Measurements from ENCODE around the gene PITPNC1. TPM values are rescaled to one million over a fixed set of nuclear protein-coding genes. Genes with fewer than 3 reads are reported as not detected.
"Not testable (repeated sequence)": the region's sequence is repeated elsewhere in the genome, so short reads cannot be mapped to it uniquely, and the experiment has no call there.

PITPNC1 gene
- total RNA-seq, 1 donor from 2014 or later: 8.1 TPM

GRCh38 chr17:67649891-67650290, 272.8 kb downstream of the PITPNC1 start:
- intact Hi-C loops (cut with DNase I): no loop called here
- no peak for TF ChIP-seq POLR2A (IDR thresholded peaks at IDR 0.05)
- TF ChIP-seq POLR2AphosphoS5 (IDR thresholded peaks at IDR 0.05; ENCODE audit: insufficient read depth in 1 of 2, low read depth in 1 of 2): no peak
- no peak for TF ChIP-seq CTCF (IDR thresholded peaks at IDR 0.05)
- H3K27ac ChIP-seq: no peak overlapping the region

GRCh38 chr17:67651218-67651579, 274.1 kb downstream of the PITPNC1 start:
- DNase-seq (ENCODE audit: extremely low spot score in 2 of 2); H3K4me3 ChIP-seq; H3K36me3 ChIP-seq; H3K9me3 ChIP-seq; intact Hi-C loops (cut with DNase I); H3K27me3 ChIP-seq; H3K27ac ChIP-seq: not testable (repeated sequence)
- peaks cover 12% of the 10 kb centered on the region for H3K4me1 ChIP-seq

More at GRCh38 chr17:67649891-67650290, 272.8 kb downstream of the PITPNC1 start:
- no peak for DNase-seq (ENCODE audit: extremely low spot score in 2 of 2)
- Histone ChIP-seq H3K36me3 (no peaks in the 10 kb centered on the region), H3K4me1 (peaks cover 12% of the 10 kb centered on the region), H3K4me3 (no peak overlapping the region), H3K27me3 (no peaks in the 10 kb centered on the region), H3K9me3 (no peaks in the 10 kb centered on the region)

DNA sequence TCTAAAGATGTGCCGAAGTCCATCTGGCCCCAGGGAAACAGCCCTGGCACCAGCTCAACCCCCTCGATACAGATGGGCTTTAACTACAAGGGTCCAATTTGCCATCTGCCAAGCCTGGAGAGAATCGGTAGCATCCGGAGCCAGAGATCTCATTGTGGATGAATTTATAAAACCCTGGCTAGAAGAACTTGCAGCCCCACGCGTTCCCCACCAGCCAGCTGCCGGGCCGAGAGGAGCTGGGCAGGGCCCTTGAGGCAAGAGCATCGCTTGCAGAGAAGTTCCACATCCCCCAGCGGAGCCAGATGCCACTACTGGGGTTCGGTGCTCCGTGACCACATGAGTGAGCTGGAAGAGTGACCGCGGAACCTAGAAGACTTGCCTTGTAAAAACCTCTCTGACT, 275.4 kb downstream of the PITPNC1 start:
- TF ChIP-seq CTCF (IDR thresholded peaks at IDR 0.05) (no peak), POLR2AphosphoS5 (IDR thresholded peaks at IDR 0.05; ENCODE audit: insufficient read depth in 1 of 2, low read depth in 1 of 2) (no peak), POLR2A (IDR thresholded peaks at IDR 0.05) (no peak)
- intact Hi-C loops (cut with DNase I): no loop called here
- H3K36me3 ChIP-seq: no peaks in the 10 kb centered on the region

DNA sequence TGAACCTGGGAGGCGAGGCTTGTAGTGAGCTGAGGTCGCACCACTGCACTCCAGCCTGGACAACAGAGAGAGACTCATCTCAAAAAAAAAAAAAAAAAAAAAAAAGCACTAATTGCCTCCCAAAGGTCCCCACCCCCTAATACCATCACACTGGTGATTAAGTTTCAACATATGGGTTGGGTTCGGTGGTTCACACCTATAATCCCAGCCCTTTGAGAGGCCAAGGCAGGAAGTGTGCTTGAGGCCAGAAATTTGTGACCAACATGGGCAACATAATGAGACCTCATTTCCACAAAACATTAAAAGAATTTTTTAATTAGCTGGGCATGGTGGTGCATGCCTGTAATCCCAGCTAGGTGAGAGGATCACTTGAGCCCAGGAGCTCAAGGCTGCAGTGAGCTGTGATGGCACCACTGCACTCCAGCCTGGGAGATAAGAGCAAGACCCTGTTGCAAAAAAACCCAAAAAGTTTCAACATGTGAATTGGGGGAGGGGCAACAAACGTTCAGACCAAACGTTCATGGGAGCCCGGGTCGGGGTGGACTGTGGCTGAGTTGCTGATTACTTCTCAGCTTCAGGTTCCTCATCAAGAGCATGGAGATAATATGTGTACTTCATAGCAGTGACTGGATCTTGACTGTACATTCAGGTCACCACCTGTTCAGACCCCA, 278.5 kb downstream of the PITPNC1 start:
- no peaks in the 10 kb centered on the region for H3K4me1 ChIP-seq
- H3K36me3 ChIP-seq: no peaks in the 10 kb centered on the region
- no peak overlapping the region for H3K4me3 ChIP-seq
- H3K9me3 ChIP-seq: no peaks in the 10 kb centered on the region
- TF ChIP-seq POLR2A (IDR thresholded peaks at IDR 0.05) (no peak), POLR2AphosphoS5 (IDR thresholded peaks at IDR 0.05; ENCODE audit: insufficient read depth in 1 of 2, low read depth in 1 of 2) (no peak), CTCF (IDR thresholded peaks at IDR 0.05) (no peak)
- DNase-seq (ENCODE audit: extremely low spot score in 2 of 2): no peak
- no peak overlapping the region for H3K27ac ChIP-seq
- intact Hi-C loops (cut with DNase I): no loop called here
- no peaks in the 10 kb centered on the region for H3K27me3 ChIP-seq

More for the DNA sequence above, 275.4 kb downstream of the PITPNC1 start:
- H3K4me3 ChIP-seq: no peak overlapping the region
- H3K9me3 ChIP-seq: no peaks in the 10 kb centered on the region
- no peak overlapping the region for H3K27ac ChIP-seq
- peaks cover 12% of the 10 kb centered on the region for H3K4me1 ChIP-seq
- DNase-seq (ENCODE audit: extremely low spot score in 2 of 2): no peak
- no peaks in the 10 kb centered on the region for H3K27me3 ChIP-seq

DNA sequence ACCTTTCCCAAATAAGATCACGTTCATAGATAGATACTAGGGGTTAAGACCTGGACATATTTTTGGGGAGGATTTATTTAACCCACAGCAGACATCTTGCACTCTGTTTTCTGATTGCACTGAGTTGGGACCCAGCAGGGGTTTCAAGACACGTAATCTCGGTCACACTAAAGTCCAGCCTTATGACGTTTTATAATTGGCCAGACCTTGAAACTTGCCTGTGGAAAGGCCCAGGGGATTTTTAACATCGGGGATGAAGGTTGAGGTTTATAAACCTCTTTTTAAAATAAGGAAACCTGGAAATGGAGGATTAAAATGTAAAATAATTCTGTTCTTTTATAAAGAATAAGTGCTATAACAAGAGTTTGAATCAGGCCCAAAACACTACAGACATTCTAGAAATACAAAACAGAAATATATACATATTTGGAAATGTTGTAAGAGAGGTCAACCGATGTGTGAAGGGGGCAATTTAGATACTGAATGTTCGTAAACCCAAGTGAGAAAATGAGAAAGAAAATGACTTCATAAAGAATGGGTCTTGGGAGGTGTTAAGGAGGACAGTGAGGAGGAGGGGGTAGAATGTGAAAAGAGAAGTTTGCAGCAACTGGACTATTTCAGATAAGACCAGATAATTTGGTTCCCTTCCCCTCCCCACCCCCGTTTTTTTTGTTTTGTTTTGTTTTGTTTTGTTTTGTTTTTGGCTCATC, 279.6 kb downstream of the PITPNC1 start:
- Histone ChIP-seq H3K27ac (no peak overlapping the region), H3K9me3 (no peaks in the 10 kb centered on the region), H3K4me1 (no peaks in the 10 kb centered on the region), H3K36me3 (no peaks in the 10 kb centered on the region), H3K27me3 (no peaks in the 10 kb centered on the region), H3K4me3 (no peak overlapping the region)
- intact Hi-C loops (cut with DNase I): no loop called here
- TF ChIP-seq CTCF (IDR thresholded peaks at IDR 0.05): no peak
- DNase-seq (ENCODE audit: extremely low spot score in 2 of 2): no peak
